Right lung (tissue), 5 donors: Measurements from ENCODE around the gene OR10G3. TPM values are rescaled to one million over a fixed set of nuclear protein-coding genes. Genes with fewer than 3 reads are reported as not detected.

Source experiments
- DNase-seq, 2 donors: peaks; one replicate each; pipeline ENCODE4 v3.0.0-alpha.2; 2013
- polyA plus RNA-seq, 5 donors: library from polyadenylated mRNA; unstranded; fragments of 120-200 nt; gene quantifications; one replicate each; pipeline versions ENCODE4 v1.2.1 to v1.2.3, GENCODE V29; 2013; ENCODE audit warnings: inconsistent platforms in 1 of 5, low replicate concordance in 1 of 5; ENCODE audit not compliant: insufficient read length in 5 of 5, insufficient read depth in 1 of 5

The OR10G3 gene
- polyA plus RNA-seq, 5 donors = 0.06 to 0.18 (median 0.10) TPM; not detected in 1

DNA sequence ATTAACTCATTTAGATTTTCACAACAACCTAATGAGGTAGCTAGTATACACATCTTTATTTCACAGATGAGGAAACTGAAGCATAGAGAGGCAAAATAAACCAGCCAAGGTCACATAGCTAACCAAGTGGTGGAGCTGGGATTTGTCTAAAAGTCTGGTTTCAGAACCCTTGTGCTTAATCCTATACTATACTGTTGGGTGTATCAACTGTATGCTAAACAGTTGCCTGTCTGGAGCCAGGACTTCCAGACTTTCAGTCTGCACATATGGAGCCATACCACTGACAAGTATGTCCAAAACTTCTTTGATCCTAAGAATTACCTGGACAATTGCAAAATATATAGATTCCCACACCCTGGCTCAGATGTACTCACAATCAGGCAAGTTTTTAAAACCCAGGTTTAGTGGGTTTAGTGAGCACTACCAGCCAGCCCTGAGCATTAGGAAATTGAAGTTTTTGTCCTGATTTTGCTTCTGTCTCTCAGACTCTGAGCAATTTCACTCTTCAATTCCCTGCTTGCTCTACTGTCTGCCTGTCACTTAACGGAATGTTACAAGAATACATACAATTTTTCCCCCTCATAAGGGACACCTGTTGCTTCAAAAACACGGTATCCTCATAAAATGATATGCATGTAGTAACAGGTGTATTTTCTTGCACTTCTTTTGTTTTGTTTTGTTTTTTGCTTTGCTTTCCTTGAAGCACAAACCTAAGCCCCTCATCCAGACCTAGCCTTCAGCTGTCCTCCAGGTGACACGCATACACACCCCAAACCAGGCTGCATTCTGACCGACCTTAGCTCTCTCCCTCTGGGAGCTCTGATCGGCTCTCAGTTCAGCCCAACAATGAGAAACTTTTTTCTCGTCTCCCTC lies 44.1 kb downstream of the OR10G3 start:
- no peak for DNase-seq

- no peak for DNase-seq
These were observed 45.3 kb downstream of the OR10G3 start for GRCh38 chr14:21534576-21534975.

- no peak for DNase-seq
These were observed 46.6 kb downstream of the OR10G3 start for GRCh38 chr14:21533294-21533693.

GRCh38 chr14:21529515-21529914 lies 50.4 kb downstream of the OR10G3 start:
- DNase-seq = no peak

DNA sequence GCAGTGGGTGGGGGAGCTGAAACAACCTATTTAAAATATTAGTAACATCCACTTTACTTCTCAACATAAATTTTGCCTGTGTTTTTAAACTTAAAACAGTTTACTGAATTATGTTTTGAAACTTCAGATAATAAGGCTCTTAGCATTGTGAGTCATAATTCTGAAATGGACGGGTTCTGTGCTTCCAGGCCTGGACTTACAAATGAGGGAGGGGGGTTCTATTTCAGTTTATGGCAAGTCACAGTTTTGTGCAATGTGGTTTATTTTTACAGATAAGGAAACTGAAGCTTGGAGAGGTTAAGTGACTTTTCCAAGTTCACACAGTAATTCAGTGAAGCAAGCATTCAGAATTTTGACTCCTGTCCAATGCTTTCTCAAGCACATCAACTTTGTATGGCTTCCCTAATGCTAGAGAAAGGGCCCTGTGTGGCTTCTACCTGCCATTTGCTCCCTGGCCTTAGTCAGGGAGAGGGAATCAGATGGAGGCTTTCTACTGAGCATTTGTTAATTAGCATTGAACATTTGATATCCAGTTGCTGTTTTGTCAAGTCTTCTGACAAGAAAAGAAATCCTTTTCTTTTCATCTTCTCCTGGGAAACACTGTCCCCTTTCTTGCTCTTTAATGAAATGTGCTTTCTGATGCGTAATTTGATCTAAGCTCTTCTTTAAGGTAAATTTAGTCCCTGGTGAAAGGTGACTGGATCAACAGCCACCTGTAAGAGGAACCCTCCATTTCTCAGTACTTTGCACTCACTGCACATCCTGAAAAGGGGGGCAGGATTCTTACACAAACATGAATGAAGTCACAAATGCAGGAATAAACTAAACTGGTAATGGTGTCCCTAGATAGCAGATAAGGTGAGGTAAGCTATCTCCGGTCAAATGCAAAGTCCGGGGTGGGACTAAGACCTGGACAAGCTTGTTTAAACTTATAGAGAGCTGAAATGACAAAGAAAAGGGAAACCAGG lies 51.2 kb downstream of the OR10G3 start:
- DNase-seq = no peak

GRCh38 chr14:21527318-21527679 lies 52.6 kb downstream of the OR10G3 start:
- DNase-seq = no peak

- DNase-seq = no peak
These were observed 53.1 kb downstream of the OR10G3 start for GRCh38 chr14:21526672-21527317.

DNA sequence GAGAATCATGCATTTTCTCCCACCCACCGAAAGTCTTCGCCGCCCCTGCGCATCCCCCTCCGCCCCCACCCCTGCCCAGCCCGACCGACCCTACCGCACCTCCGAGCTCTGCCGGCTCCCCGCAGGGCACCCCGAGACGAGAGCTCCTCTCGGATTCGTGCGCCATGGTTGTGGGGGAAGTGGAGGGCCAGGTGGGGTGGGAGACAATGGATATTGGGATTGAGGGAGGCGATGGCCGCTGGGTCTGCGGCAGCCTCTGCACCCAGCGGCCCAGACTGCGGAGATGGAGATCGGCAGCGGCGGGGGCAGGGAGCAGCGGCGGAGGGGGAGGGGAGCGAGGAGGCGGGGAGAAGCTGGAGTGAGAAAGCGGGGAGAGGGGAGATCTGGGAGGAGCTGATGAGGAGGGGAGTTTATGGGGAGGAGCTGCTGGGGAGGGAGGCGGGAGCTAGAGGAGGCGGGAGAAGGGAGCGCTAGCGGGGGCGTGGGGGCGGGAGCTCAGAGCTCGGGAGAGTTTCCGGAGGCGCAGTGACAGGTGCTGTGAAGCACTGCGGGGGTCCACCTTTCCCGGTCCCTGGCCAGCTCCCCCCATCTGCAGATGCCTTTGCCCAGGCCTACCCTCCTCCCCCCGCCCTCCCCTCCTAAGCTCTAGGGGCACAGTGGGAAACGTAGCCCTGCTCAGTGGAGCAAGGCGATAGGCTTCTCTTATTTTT lies 53.8 kb downstream of the OR10G3 start, which contains the start of gene SALL2:
TSS of gene SALL2 (minus strand) at position 385 of the 710 bp plus-strand sequence. CDS start at position 166, 219 bp downstream.
- peak; percentile 86 for DNase-seq

- DNase-seq = no peak
These were observed 54.3 kb downstream of the OR10G3 start for GRCh38 chr14:21525571-21525961.

DNA sequence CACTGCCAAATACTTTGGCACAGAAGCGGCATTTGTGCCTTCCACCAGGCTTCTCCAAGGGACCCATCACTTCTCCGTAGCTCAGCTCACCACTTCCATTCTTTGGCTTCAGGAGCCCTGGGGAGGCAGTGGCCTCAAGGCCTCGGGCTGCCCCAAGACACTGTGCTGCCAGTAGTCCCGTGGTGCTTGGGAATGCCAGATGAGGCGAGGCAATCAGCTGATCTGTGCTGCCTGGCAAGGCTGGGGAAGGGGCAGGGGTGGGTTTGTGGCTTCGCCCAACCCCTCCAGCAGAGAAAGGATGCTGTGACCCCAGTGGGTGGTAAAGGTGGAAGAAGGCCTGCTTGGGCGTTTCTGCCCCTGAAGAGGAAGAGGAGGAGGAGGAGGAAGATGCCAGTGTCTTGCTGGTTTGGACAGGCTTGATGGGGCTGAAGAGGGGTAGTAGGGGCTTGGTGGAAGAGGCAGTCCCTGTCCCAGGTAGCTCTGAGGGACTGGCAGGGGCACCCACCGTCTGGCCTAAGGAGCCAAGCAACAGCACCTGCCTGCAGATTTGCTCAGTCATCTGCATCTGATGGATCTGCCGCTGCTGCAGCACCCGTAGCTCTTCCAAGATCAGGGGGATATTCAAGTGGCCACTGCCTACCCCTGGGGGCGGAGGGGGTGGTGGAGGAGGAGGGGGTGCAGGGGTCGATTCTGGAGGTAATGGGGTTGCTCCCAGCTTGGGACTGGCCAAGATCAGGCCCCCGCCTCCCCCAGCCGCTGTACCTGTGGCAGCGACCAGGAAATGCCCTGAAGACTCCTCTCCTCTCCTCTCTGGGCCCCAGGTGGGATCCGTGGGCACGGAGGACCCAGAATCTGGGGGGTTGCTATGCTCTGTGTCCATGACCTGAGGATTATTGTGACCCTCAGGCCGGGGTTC lies 55.0 kb downstream of the OR10G3 start:
- DNase-seq = no peak

GRCh38 chr14:21523203-21523602 lies 56.7 kb downstream of the OR10G3 start:
- no peak for DNase-seq

DNA sequence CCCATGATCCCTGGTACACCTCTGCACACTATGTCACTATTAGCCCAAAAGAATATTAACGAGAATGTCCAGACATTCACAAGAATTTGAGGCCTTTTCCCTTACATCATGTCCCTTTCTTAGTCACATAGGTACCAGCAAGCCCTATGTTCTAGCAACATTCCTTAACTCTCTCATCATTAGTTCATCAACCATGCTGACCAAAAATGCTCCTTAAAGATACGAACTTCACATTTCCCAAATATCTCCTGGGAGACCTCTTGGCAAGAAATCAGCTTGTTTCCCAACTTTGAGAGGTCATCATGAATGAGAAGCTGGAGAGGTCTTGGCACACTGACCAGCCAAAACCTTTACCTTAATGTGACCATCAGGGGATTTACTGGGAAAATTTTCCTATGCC lies 58.4 kb downstream of the OR10G3 start:
- no peak for DNase-seq

- DNase-seq = no peak
These were observed 59.1 kb downstream of the OR10G3 start for GRCh38 chr14:21520767-21521166.

- DNase-seq = no peak
These were observed 61.2 kb downstream of the OR10G3 start for GRCh38 chr14:21518725-21519124.

Other genes with a start within 250 kb of the OR10G3 start
- gene SUPT16H, start 196.1 kb downstream of the OR10G3 start, polyA plus RNA-seq = 100 to 1,000 TPM in 4 of 5 donors, 10 to 100 TPM in 1; 98.8 to 146 (median 131) TPM
- gene CHD8, start 124.0 kb downstream of the OR10G3 start, polyA plus RNA-seq = 10 to 100 TPM; 63.5 to 85.8 (median 70.2) TPM
- gene RAB2B, start 103.1 kb downstream of the OR10G3 start, polyA plus RNA-seq = 10 to 100 TPM; 36.0 to 53.8 (median 47.9) TPM
- 10 to 100 TPM; 51.3 to 69.4 (median 61.6) TPM for gene TOX4, start 102.9 kb downstream of the OR10G3 start, polyA plus RNA-seq
- gene METTL3, start 68.7 kb downstream of the OR10G3 start, polyA plus RNA-seq = 100 to 1,000 TPM in 2 of 5 donors, 10 to 100 TPM in 3; 77.3 to 111 (median 99.8) TPM
- gene SALL2, start 53.7 kb downstream of the OR10G3 start, polyA plus RNA-seq = 10 to 100 TPM; 29.4 to 44.6 (median 33.1) TPM
- not detected for gene OR10G2, start 54.9 kb upstream of the OR10G3 start, polyA plus RNA-seq
- gene OR4E2, start 73.8 kb upstream of the OR10G3 start, polyA plus RNA-seq = under 1 TPM in 1 of 5 donors, not detected in 4; 0.05 TPM
- under 1 TPM in 2 of 5 donors, not detected in 3; 0.05 to 0.06 TPM for gene OR4E1, start 93.7 kb upstream of the OR10G3 start, polyA plus RNA-seq